GM23338 (cell line): ENCODE data around the gene RABL6. TPM values are rescaled to one million over a fixed set of nuclear protein-coding genes. Genes with fewer than 3 reads are reported as not detected.

ENCODE experiments used
- ATAC-seq: fragments of 200-7000 bp; cut with Tn5 transposase; 3 replicates; pipeline ENCODE4 v1.9.1; 2020
- DNase-seq: peaks from one replicate; pipeline ENCODE4 v3.0.0-alpha.2; 2015; ENCODE audit warnings: low spot score
- H2AFZ ChIP-seq: fragments of 200-600 bp; sonication (generic); 2 replicates; pipeline ENCODE4 v1.8.0; 2016; ENCODE audit warnings: antibody characterized with exemption, mild to moderate bottlenecking, moderate library complexity
- H3F3A ChIP-seq: fragments of 200-600 bp; sonication (generic); replicated peaks from 2 replicates; pipeline ENCODE4 v1.8.0; 2017; ENCODE audit warnings: antibody characterized with exemption, mixed run types, low read depth
- H3K27ac ChIP-seq: fragments of 200-600 bp; sonication (generic); 2 replicates; pipeline ENCODE4 v1.6.1; 2016; ENCODE audit warnings: low read depth
- H3K27me3 ChIP-seq: fragments of 200-600 bp; sonication (generic); 2 replicates; pipeline ENCODE4 v1.8.0; 2016; ENCODE audit warnings: mild to moderate bottlenecking, mixed run types, moderate library complexity; ENCODE audit not compliant: insufficient read depth
- H3K36me3 ChIP-seq: fragments of 200-600 bp; sonication (generic); 2 replicates; pipeline ENCODE4 v1.8.0; 2016; ENCODE audit warnings: mild to moderate bottlenecking; ENCODE audit not compliant: insufficient read depth
- H3K4me1 ChIP-seq: fragments of 200-600 bp; sonication (generic); 2 replicates; pipeline ENCODE4 v1.8.0; 2016; ENCODE audit warnings: mild to moderate bottlenecking, moderate library complexity; ENCODE audit not compliant: insufficient read depth
- H3K4me2 ChIP-seq: fragments of 200-600 bp; sonication (generic); 2 replicates; pipeline ENCODE4 v1.7.1; 2017; ENCODE audit warnings: mixed run types
- H3K4me3 ChIP-seq: fragments of 200-600 bp; sonication (generic); 2 replicates; pipeline ENCODE4 v1.6.1; 2016; ENCODE audit warnings: mixed run types
- H3K79me2 ChIP-seq: fragments of 200-600 bp; sonication (generic); replicated peaks from 2 replicates; pipeline ENCODE4 v1.8.0; 2017; ENCODE audit warnings: mild to moderate bottlenecking; ENCODE audit not compliant: insufficient read depth
- H3K9me2 ChIP-seq: fragments of 200-600 bp; sonication (generic); 2 replicates; pipeline ENCODE4 v1.8.0; 2017; ENCODE audit not compliant: insufficient read depth
- H4K20me1 ChIP-seq: fragments of 200-600 bp; sonication (generic); replicated peaks from 2 replicates; pipeline ENCODE4 v1.8.0; 2017; ENCODE audit warnings: mild to moderate bottlenecking; ENCODE audit not compliant: insufficient read depth
- H3K27ac Mint-ChIP-seq: 2 replicates; pipeline ENCODE4 v1.8.0; 2020; ENCODE audit warnings: inconsistent platforms, mild to moderate bottlenecking, moderate library complexity, mixed read lengths
- H3K27me3 Mint-ChIP-seq: 3 replicates; pipeline ENCODE4 v1.8.0; 2022; ENCODE audit warnings: low read depth, mild to moderate bottlenecking, moderate library complexity, mixed read lengths, inconsistent platforms; ENCODE audit not compliant: insufficient read depth, poor library complexity
- H3K36me3 Mint-ChIP-seq: 3 replicates; pipeline ENCODE4 v1.8.0; 2021; ENCODE audit warnings: low read depth, mild to moderate bottlenecking, inconsistent platforms, moderate library complexity, mixed read lengths
- H3K4me1 Mint-ChIP-seq: 3 replicates; pipeline ENCODE4 v1.8.0; 2020; ENCODE audit warnings: mild to moderate bottlenecking, inconsistent platforms, mixed read lengths
- H3K4me3 Mint-ChIP-seq: 3 replicates; pipeline ENCODE4 v1.8.0; 2021; ENCODE audit warnings: moderate library complexity, mild to moderate bottlenecking, inconsistent platforms, mixed read lengths
- H3K9me3 Mint-ChIP-seq: 3 replicates; pipeline ENCODE4 v1.8.0; 2020; ENCODE audit warnings: moderate library complexity, mild to moderate bottlenecking, inconsistent platforms, mixed read lengths
- CREB1 ChIP-seq: fragments of 250-450 bp; sonication (Bioruptor Pico); IDR thresholded peaks from 2 replicates; pipeline ENCODE4 v1.5.0; 2020; ENCODE audit warnings: low read depth, mild to moderate bottlenecking, moderate library complexity
- ETS1 ChIP-seq: IDR thresholded peaks from 2 replicates; pipeline ENCODE4 v1.6.1; 2016; ENCODE audit warnings: antibody characterized with exemption
- EZH2 ChIP-seq: fragments of 200-600 bp; sonication (generic); IDR thresholded peaks from one replicate; pipeline ENCODE4 v1.8.0; 2017; ENCODE audit warnings: antibody characterized with exemption, mild to moderate bottlenecking, low read depth; ENCODE audit not compliant: unreplicated experiment
- EZH2phosphoT487 ChIP-seq: fragments of 200-600 bp; sonication (generic); IDR thresholded peaks from one replicate; pipeline ENCODE4 v1.8.1; 2018; ENCODE audit warnings: antibody characterized with exemption; ENCODE audit not compliant: unreplicated experiment
- JUNB ChIP-seq: IDR thresholded peaks from one replicate; pipeline ENCODE4 v1.6.1; 2016; ENCODE audit warnings: antibody characterized with exemption; ENCODE audit not compliant: unreplicated experiment
- NANOG ChIP-seq: IDR thresholded peaks from 2 replicates; pipeline ENCODE4 v1.6.1; 2016; ENCODE audit warnings: antibody characterized with exemption, borderline replicate concordance
- POLR2AphosphoS5 ChIP-seq: IDR thresholded peaks from 2 replicates; pipeline ENCODE4 v1.6.1; 2016; ENCODE audit warnings: antibody characterized with exemption, low read depth
- REST ChIP-seq: IDR thresholded peaks from one replicate; pipeline ENCODE4 v1.6.1; 2018; ENCODE audit warnings: antibody characterized with exemption; ENCODE audit not compliant: unreplicated experiment
- STAT1 ChIP-seq: IDR thresholded peaks from one replicate; pipeline ENCODE4 v1.6.1; 2016; ENCODE audit warnings: antibody characterized with exemption; ENCODE audit not compliant: unreplicated experiment
- ZNF114 ChIP-seq: fragments of 250-450 bp; sonication (Bioruptor Pico); IDR thresholded peaks from 2 replicates; pipeline ENCODE4 v1.5.0; 2020; ENCODE audit warnings: mild to moderate bottlenecking, moderate library complexity
- ZNF331 ChIP-seq: fragments of 250-450 bp; sonication (Bioruptor Pico); IDR thresholded peaks from 2 replicates; pipeline ENCODE4 v1.5.0; 2020; ENCODE audit warnings: low read depth, mild to moderate bottlenecking, moderate library complexity
- ZNF462 ChIP-seq: fragments of 250-450 bp; sonication (Bioruptor Pico); IDR thresholded peaks from 2 replicates; pipeline ENCODE4 v1.5.0; 2020; ENCODE audit warnings: mild to moderate bottlenecking, moderate library complexity
- polyA plus RNA-seq: library from polyadenylated mRNA; unstranded; fragments of >200 nt; fragmentation: Nextera tagmentation; extraction: Ambion mirVana; gene quantifications from 2 replicates; pipeline ENCODE4 v1.2.1, GENCODE V29; 2016
- total RNA-seq: library from RNA; depleted of rRNA; stranded (reverse); fragments of >200 nt; shearing (Covaris generic); gene quantifications from 2 replicates; pipeline ENCODE4 v1.2.3, GENCODE V29; 2014
- TF ChIP-seq, protein P1 (sequence below), 2 experiments: fragments of 200-600 bp in 1 of 2; sonication (generic) in 1 of 2; conservative IDR thresholded peaks; 2 replicates each; pipeline versions ENCODE4 v1.5.1 to v1.6.1; 2016 to 2017; ENCODE audit warnings: antibody characterized with exemption in 2 of 2, low read depth in 2 of 2, mild to moderate bottlenecking in 2 of 2, moderate library complexity in 1 of 2

The RABL6 gene
- total and polyA plus RNA-seq, 2 experiments from 2014 or later: 59.1 to 127 TPM

GRCh38 chr9:136814725-136815421, 7.1 kb downstream of the RABL6 start:
- no peaks in the 10 kb centered on the region for H3K9me3 Mint-ChIP-seq
- no peak overlapping the region for H3K4me3 ChIP-seq
- TF ChIP-seq, protein P1, sequence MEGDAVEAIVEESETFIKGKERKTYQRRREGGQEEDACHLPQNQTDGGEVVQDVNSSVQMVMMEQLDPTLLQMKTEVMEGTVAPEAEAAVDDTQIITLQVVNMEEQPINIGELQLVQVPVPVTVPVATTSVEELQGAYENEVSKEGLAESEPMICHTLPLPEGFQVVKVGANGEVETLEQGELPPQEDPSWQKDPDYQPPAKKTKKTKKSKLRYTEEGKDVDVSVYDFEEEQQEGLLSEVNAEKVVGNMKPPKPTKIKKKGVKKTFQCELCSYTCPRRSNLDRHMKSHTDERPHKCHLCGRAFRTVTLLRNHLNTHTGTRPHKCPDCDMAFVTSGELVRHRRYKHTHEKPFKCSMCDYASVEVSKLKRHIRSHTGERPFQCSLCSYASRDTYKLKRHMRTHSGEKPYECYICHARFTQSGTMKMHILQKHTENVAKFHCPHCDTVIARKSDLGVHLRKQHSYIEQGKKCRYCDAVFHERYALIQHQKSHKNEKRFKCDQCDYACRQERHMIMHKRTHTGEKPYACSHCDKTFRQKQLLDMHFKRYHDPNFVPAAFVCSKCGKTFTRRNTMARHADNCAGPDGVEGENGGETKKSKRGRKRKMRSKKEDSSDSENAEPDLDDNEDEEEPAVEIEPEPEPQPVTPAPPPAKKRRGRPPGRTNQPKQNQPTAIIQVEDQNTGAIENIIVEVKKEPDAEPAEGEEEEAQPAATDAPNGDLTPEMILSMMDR (conservative IDR thresholded peaks at IDR 0.05; ENCODE audit: low read depth in 2 of 2): no peak
- no peak for TF ChIP-seq STAT1
- no peak for TF ChIP-seq NANOG
- no peak for TF ChIP-seq CREB1 (CRISPR knock-in tag)
- TF ChIP-seq EZH2phosphoT487: no peak
- TF ChIP-seq JUNB: no peak
- TF ChIP-seq REST: no peak
- TF ChIP-seq ZNF331 (CRISPR knock-in tag): no peak
- TF ChIP-seq ZNF462: no peak
- TF ChIP-seq POLR2AphosphoS5: no peak
- no peak for TF ChIP-seq ZNF114 (CRISPR knock-in tag)
- TF ChIP-seq ETS1: no peak
- no peak for TF ChIP-seq EZH2
- H3K4me1 Mint-ChIP-seq: peaks cover 7% of the 10 kb centered on the region
- H3K27ac Mint-ChIP-seq: no peak overlapping the region
- H3F3A ChIP-seq: peaks cover 4% of the 10 kb centered on the region; the same call in 1 of the 2 replicates
- H4K20me1 ChIP-seq: peaks cover 51% of the 10 kb centered on the region
- peaks cover 8% of the 10 kb centered on the region; the same call in 1 of the 2 replicates for H3K36me3 ChIP-seq
- H3K4me2 ChIP-seq: no peak overlapping the region
- ATAC-seq (no peak), DNase-seq (no peak)
- H3K9me2 ChIP-seq: no peaks in the 10 kb centered on the region
- no peak overlapping the region for H3K4me3 Mint-ChIP-seq
- no peak overlapping the region for H2AFZ ChIP-seq
- no peak overlapping the region for H3K27ac ChIP-seq
- H3K36me3 Mint-ChIP-seq: peaks cover 70% of the 10 kb centered on the region
- H3K4me1 ChIP-seq: no peaks in the 10 kb centered on the region; the same call in 1 of the 2 replicates
- no peaks in the 10 kb centered on the region for H3K27me3 ChIP-seq
- H3K27me3 Mint-ChIP-seq: peaks cover 5% of the 10 kb centered on the region
- peaks cover 81% of the 10 kb centered on the region for H3K79me2 ChIP-seq
